Liver (tissue), 9 donors: ENCODE results near the gene CTTN. TPM values are rescaled to one million over a fixed set of nuclear protein-coding genes. Genes with fewer than 3 reads are reported as not detected.

ENCODE experiments used
- DNase-seq: peaks from one replicate; pipeline ENCODE4 v3.0.0-alpha.2; 2017; ENCODE audit warnings: low spot score
- H3K27ac ChIP-seq, 2 donors: one replicate each; pipeline ENCODE4 v1.7.0; 2013; ENCODE audit warnings: inconsistent platforms in 2 of 2, low read length in 2 of 2, control low read depth in 1 of 2, low read depth in 1 of 2, mild to moderate bottlenecking in 1 of 2
- H3K27me3 ChIP-seq, 4 donors: one replicate each; pipeline versions ENCODE4 v1.6.1 to v1.7.0; 2013; ENCODE audit warnings: low read length in 3 of 4, inconsistent platforms in 1 of 4, mild to moderate bottlenecking in 1 of 4, moderate library complexity in 1 of 4; ENCODE audit not compliant: control insufficient read depth in 4 of 4, insufficient read depth in 4 of 4
- H3K36me3 ChIP-seq, 4 donors: one replicate each; pipeline versions ENCODE4 v1.6.1 to v1.7.0; 2013; ENCODE audit warnings: low read length in 3 of 4, mild to moderate bottlenecking in 3 of 4, low read depth in 1 of 4, moderate library complexity in 1 of 4; ENCODE audit not compliant: control insufficient read depth in 4 of 4, insufficient read depth in 3 of 4
- H3K4me1 ChIP-seq, 4 donors: one replicate each; pipeline versions ENCODE4 v1.6.1 to v1.7.0; 2013; ENCODE audit warnings: low read length in 3 of 4, mild to moderate bottlenecking in 3 of 4, moderate library complexity in 1 of 4; ENCODE audit not compliant: control insufficient read depth in 4 of 4, insufficient read depth in 4 of 4
- H3K4me3 ChIP-seq, 3 donors: one replicate each; pipeline versions ENCODE4 v1.6.1 to v1.7.0; 2013; ENCODE audit warnings: low read length in 3 of 3, control low read depth in 1 of 3, low read depth in 1 of 3, mild to moderate bottlenecking in 1 of 3
- H3K9ac ChIP-seq, 2 donors: one replicate each; pipeline ENCODE4 v1.7.0; 2013; ENCODE audit warnings: low read length in 2 of 2, mild to moderate bottlenecking in 2 of 2, moderate library complexity in 2 of 2, control low read depth in 1 of 2, low read depth in 1 of 2
- H3K9me3 ChIP-seq, 4 donors: one replicate each; pipeline versions ENCODE4 v1.6.1 to v1.7.0; 2013; ENCODE audit warnings: low read length in 3 of 4; ENCODE audit not compliant: control insufficient read depth in 4 of 4
- CTCF ChIP-seq: fragments of 150-350 bp; IDR thresholded peaks from 2 replicates; pipeline ENCODE4 v1.5.1; 2017; ENCODE audit warnings: improper control_type of control experiment, low read depth, low read length; ENCODE audit not compliant: missing input control
- EGR1 ChIP-seq, 2 donors: IDR thresholded peaks; 2 replicates each; pipeline ENCODE4 v1.6.1; 2016 to 2018; ENCODE audit warnings: antibody characterized with exemption in 2 of 2, low read depth in 2 of 2
- GABPA ChIP-seq, 2 donors: IDR thresholded peaks in 1 of 2; conservative IDR thresholded peaks in 1 of 2; 2 replicates each; pipeline ENCODE4 v1.6.1; 2016; ENCODE audit warnings: antibody characterized with exemption in 2 of 2, mild to moderate bottlenecking in 1 of 2, moderate library complexity in 1 of 2
- HNF4A ChIP-seq, 2 donors: conservative IDR thresholded peaks; 2 replicates each; pipeline ENCODE4 v1.6.1; 2016; ENCODE audit warnings: antibody characterized with exemption in 2 of 2, mild to moderate bottlenecking in 2 of 2
- HNF4G ChIP-seq: IDR thresholded peaks from 2 replicates; pipeline ENCODE4 v1.6.1; 2016; ENCODE audit warnings: antibody characterized with exemption
- JUND ChIP-seq, 2 donors: IDR thresholded peaks; 2 replicates each; pipeline ENCODE4 v1.6.1; 2016; ENCODE audit warnings: antibody characterized with exemption in 2 of 2
- REST ChIP-seq: IDR thresholded peaks from 2 replicates; pipeline ENCODE4 v1.6.1; 2016; ENCODE audit warnings: antibody characterized with exemption, mild to moderate bottlenecking
- RXRA ChIP-seq, 2 donors: IDR thresholded peaks; 2 replicates each; pipeline ENCODE4 v1.6.1; 2017 to 2018; ENCODE audit warnings: antibody characterized with exemption in 2 of 2, mild to moderate bottlenecking in 1 of 2
- SP1 ChIP-seq: IDR thresholded peaks from 2 replicates; pipeline ENCODE4 v1.6.1; 2018; ENCODE audit warnings: antibody characterized with exemption, mild to moderate bottlenecking
- TAF1 ChIP-seq: conservative IDR thresholded peaks from 2 replicates; pipeline ENCODE4 v1.6.1; 2016; ENCODE audit warnings: antibody characterized with exemption, mild to moderate bottlenecking
- YY1 ChIP-seq: IDR thresholded peaks from 2 replicates; pipeline ENCODE4 v1.6.1; 2016; ENCODE audit warnings: antibody characterized with exemption, mild to moderate bottlenecking
- ZBTB33 ChIP-seq: IDR thresholded peaks from 2 replicates; pipeline ENCODE4 v1.6.1; 2016; ENCODE audit warnings: antibody characterized with exemption
- WGBS: extraction: QIAGEN DNeasy Blood & Tissue Kit; methylation state at CpG from one replicate; pipeline ENCODE4 v1.1.7; 2013; 5-methylcytosine and 5-hydroxymethylcytosine counted together
- polyA plus RNA-seq, 2 donors: library from polyadenylated mRNA; stranded (reverse) in 1 of 2; unstranded in 1 of 2; fragments of 200-250 nt in 1 of 2; fragments of >200 nt in 1 of 2; fragmentation: Nextera tagmentation in 1 of 2; extraction: Ambion mirVana in 1 of 2; gene quantifications; one replicate each; pipeline versions ENCODE4 v1.2.1 to v1.2.3, GENCODE V29; 2013 to 2015
- total RNA-seq, 2 donors: library from RNA; depleted of rRNA; stranded (reverse); fragments of >200 nt; gene quantifications; one replicate each; pipeline ENCODE4 v1.2.3, GENCODE V29; 2014
- donor health status: healthy.
- donor health status: healthy.
- donor health status: healthy.
- donor health status: healthy.
- donor health status: healthy.

CTTN gene
- total and polyA plus RNA-seq, 4 donors, result 38.7 to 136 (median 45.4) TPM

- WGBS, result 87% methylated on average over 11 of the region's 11 CpGs
- no peak for TF ChIP-seq YY1
- TF ChIP-seq HNF4G, result no peak
- TF ChIP-seq HNF4A (conservative IDR thresholded peaks at IDR 0.05), result no peak
- TF ChIP-seq JUND (IDR thresholded peaks at IDR 0.05), result no peak
- TF ChIP-seq GABPA (IDR thresholded peaks at IDR 0.05 in 1 of 2, conservative IDR thresholded peaks at IDR 0.05 in 1 of 2), result no peak
- TF ChIP-seq EGR1 (IDR thresholded peaks at IDR 0.05; ENCODE audit: low read depth in 2 of 2), result no peak
- TF ChIP-seq REST, result no peak
- no peak for TF ChIP-seq RXRA (IDR thresholded peaks at IDR 0.05)
- no peak for TF ChIP-seq CTCF
- no peak for TF ChIP-seq ZBTB33
- no peak for TF ChIP-seq TAF1
- no peak for TF ChIP-seq SP1
- H3K4me3 ChIP-seq, result no peak overlapping the region
- DNase-seq, result no peak
- peaks cover 0 to 4% (median 0%) of the 10 kb centered on the region in 4 donors for H3K4me1 ChIP-seq
- peaks cover 11 to 71% (median 31%) of the 10 kb centered on the region in 4 donors for H3K36me3 ChIP-seq
- no peak overlapping the region for H3K9ac ChIP-seq
- H3K27ac ChIP-seq, result no peak overlapping the region
- H3K9me3 ChIP-seq, result no peaks in the 10 kb centered on the region
- H3K27me3 ChIP-seq, result no peaks in the 10 kb centered on the region
Observed at GRCh38 chr11:70429724-70430521, 31.6 kb downstream of the CTTN start.
